Stimulated activated CD8-positive, alpha-beta memory T cell treated with anti-CD3 and anti-CD28 coated beads, Interleukin-7, amount 100 ng/mL, for 24 hours (primary cell): ENCODE data around the gene LONRF3.

Source experiments
- DNase-seq: peaks from one replicate; pipeline ENCODE4 v3.0.0-alpha.2; 2020; ENCODE audit warnings: low read depth

Gene LONRF3

GRCh38 chrX:118974088-118974907 lies at the start of gene LONRF3:
Gene LONRF3 (plus strand): TSS chrX:118974618. CDS start chrX:118974781, 163 bp downstream.
- no peak for DNase-seq

- no peak for DNase-seq
These were observed 46.3 kb upstream of the LONRF3 start for GRCh38 chrX:118928151-118928550.

- no peak for DNase-seq
These were observed 39.1 kb upstream of the LONRF3 start for GRCh38 chrX:118935352-118935751.

DNA sequence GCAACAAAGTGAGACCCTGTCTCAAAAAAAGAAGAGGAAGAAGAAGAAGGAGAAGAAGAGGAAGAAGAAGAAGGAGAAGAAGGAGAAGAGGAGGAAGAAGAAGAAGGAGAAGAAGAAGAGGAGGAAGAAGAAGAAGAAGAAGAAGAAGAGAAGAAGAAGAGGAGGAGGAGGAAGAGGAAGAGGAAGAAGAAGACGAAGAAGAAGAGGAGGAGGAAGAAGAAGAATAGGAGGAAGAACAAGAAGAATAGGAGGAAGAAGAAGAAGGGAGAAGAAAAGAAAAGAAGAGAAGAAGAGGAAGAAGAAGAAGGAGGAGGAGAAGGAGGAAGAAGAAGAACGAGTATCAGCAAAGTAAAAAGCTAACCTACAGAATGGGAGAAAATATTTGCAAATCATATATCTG lies 33.3 kb upstream of the LONRF3 start:
- no peak for DNase-seq

- no peak for DNase-seq
These were observed 31.3 kb upstream of the LONRF3 start for GRCh38 chrX:118943102-118943501.

- no peak for DNase-seq
These were observed 28.5 kb upstream of the LONRF3 start for GRCh38 chrX:118945921-118946320.

DNA sequence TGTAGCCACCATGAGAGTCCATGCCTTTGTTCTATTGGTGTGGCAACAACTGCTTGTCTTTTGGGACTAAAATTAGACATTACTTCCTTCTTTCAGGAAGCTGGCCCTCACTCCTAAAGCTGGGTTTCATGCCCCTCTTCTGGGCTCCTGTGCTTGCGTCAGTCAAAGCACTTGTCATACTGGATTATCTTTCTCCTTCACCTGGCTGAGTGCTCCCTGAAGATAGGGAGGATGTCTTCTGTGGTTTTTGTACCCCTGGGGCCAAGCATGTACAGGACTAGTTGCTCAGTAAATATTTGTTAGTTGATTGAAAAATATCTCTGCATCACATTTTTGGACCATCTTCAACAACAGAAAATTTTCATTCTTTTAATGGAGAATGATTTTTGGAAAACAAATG lies 26.1 kb upstream of the LONRF3 start:
- DNase-seq = no peak

DNA sequence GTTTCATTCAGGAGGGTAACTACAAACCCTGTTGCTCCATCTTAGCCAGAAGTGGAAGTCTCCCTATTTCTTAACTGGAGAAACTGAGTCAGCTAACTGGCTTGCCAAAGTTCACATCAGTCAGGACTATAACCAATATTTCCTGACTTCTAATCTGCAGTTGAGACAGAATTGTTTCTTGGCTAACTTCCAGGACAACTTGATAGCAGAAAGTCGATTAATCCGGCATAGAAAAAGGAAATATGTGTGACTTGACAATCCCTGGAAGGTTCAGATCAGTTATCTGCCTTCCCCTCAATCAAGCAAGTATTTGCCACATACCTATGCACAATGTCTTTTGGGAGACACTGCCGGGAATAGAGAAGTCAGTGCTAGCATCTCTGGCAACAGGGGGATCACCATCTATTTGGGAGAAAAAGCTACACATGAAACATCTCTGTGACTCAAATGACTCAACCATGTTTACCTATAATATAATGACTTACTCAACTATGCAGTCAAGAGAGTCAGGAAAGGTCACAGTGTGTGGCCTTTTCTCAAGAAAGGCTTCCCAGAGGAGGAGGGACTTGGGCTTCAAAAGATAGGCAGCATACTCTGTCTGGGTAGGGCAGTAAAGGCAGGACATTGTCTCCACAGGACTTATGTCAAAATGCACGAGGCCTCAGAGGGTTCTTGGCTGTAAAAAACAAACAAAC lies 12.4 kb upstream of the LONRF3 start:
- no peak for DNase-seq

DNA sequence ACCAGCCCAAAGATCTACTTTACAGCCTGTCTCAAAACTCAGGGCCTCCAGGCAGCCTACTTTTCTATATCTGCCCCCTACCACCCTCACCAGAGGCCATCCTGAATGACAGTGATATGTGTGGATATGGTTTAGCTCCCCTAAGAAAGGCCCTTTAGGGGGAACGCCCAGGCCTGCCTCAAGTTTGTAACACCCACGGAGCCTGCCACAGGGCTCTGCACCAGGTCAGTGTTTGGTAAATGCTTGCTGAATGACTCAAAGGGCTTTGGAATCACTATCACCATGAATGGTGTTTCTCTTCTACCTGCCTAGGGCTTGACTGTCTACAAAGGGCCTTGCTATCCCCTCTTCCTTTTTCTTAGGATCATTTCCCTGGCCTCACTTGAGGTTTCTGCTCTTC lies 11.3 kb upstream of the LONRF3 start:
- no peak for DNase-seq

DNA sequence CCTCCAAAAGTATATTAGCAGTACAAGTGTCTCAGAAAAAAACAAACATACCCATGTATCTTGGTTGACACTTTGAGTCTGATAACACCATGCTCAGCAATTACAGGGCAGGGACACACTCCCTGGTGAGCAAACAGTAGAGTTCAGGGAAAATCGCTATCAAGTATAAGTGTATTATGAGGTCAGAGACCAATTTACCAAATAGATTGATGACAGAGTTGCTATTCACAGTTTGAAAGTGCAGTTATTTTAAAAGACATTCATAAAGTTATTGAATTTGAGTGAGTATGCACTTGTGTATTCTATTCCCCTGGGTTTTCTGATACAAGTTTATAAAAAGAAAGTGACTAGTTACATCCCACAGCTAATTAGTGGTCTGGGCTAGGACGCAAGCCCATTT lies 10.2 kb upstream of the LONRF3 start:
- DNase-seq = no peak

GRCh38 chrX:118965395-118965794 lies 9.0 kb upstream of the LONRF3 start:
- no peak for DNase-seq

- DNase-seq = no peak
These were observed 6.4 kb upstream of the LONRF3 start for GRCh38 chrX:118968031-118968430.

DNA sequence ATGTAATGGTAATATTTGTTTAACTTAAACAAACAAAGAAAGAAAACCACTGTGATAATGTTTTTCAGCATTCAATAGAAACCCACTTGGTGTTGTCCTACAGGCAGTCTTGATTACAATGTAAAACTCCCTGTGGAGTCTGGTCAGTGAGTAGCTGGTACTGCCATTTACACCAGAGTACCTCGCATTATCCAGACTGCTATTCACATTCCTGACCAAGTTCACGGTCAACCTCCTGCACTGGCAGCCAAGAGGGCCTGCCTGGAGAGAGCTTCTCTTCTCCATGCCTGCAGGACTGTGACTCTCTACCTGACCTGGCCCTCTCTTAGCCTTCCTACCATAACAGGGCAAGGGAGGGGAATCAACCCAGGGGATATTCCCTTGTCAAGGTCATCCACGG lies 2.9 kb upstream of the LONRF3 start:
- no peak for DNase-seq

- DNase-seq = no peak
These were observed 880 bp upstream of the LONRF3 start for GRCh38 chrX:118973389-118974087.

DNA sequence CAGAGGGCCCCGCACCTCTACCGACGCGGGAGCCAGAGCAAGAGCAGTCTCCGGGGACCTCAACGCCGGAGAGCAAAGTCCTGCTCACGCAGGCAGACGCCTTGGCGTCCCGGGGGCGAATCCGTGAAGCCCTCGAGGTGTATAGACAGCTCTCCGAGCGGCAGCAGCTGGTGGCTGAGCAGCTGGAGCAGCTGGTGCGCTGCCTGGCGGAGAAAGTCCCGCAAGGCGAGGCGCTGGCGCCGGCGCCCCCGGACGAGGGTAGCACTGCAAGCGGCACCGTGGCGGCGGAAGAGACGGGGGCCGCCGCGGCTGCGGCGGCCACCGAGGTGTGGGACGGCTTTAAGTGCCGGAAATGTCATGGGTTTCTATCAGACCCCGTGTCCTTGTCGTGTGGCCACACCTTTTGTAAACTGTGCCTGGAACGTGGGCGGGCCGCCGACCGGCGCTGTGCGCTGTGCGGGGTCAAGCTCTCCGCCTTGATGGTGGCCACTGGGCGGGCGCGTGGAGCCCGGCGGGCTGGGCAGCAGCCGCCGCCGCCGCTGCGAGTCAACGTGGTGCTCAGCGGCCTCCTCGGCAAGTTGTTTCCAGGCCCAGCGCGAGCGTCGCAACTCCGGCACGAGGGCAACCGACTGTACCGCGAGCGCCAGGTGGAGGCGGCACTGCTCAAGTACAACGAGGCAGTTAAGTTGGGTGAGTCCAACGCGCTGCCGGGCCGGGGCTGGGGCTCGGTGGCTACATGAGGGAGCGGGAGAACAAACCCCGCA lies 672 bp downstream of the LONRF3 start:
- DNase-seq = no peak

GRCh38 chrX:118975831-118976598 lies 1.6 kb downstream of the LONRF3 start:
- no peak for DNase-seq

- DNase-seq = no peak
These were observed 2.4 kb downstream of the LONRF3 start for GRCh38 chrX:118976599-118977340.

DNA sequence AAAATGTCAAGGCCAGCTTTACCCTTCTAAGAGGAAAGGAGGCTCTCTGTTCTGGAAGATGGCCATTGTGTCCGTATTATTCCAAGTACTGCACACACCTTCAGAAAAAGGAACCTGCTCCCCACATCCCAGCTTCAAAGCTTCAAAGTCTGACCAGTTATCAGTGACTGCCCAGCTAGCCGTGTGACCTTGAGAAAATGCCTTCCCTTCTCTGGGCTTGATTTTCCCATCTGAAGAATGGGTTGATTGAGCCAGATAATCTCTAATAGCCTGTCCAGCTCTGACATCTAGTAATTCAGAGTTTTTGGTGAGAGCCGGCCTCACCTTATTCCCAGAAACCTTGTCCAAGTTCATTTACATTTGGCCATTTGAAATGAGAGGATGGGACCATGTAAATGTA lies 3.0 kb downstream of the LONRF3 start:
- DNase-seq = no peak

DNA sequence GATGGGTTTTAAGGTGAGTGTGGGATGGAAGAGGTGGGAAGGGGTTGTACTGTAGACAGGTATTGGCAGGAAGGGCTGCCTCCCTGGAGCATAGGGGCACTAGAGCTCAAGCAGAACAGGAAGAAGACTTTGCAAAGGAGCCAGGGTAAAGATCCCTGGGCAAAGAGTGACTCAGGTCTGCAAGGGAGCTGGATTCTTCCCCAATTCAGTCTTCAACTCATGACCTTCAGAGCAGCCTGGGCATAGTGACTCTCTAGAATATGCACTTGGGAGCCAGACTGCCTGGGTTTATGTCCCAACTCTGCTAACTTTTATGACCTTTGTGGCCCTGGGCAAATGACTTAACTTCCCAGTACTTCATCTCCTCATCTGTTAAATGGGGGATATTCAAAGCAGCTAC lies 4.0 kb downstream of the LONRF3 start:
- DNase-seq = no peak

DNA sequence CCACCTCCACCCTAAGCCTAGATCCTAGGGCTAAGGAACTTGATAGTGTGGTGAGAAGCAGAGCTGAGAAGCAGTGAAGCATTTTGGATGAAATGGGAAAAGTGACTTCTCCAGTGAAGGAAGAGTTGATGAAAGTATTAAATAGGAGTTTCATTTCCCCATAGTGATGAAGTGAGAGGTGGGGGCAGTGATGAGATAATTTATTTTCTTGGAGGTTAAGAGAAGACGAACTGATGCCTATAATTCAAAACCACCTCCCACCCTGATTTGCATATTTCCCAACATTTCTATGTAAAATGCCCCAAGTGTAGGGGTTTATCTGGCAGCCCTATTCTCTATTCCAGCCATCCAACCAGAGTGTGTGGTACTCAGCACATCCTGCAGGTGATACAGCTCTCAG lies 6.3 kb downstream of the LONRF3 start:
- no peak for DNase-seq

DNA sequence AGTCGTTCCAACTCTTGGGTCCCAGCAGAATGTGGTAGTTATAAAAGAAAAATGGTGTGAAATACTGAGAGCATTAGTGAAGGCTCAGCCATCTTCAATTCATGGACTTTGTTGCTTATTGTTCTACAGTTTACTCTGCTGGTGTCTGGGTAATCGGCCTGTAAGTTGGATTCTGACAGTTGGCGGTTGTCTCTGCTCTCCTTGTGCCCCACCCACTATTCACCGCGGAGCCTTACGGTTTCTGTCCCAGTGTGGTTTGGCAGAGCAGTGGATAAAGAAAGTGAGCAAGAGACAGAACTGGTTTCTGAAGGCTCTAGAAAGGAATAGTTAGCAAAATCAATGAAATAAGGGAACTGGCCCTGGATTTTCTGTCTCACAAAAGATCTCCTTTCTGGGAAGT lies 9.1 kb downstream of the LONRF3 start:
- no peak for DNase-seq
